K562 (cell line): Measurements from ENCODE around the gene POLL. TPM values are rescaled to one million over a fixed set of nuclear protein-coding genes. Genes with fewer than 3 reads are reported as not detected.

Source experiments
- CBFB ChIP-seq: sonication (generic); formaldehyde crosslinking; IDR thresholded peaks from 2 replicates; pipeline ENCODE4 v1.4.0; 2020; ENCODE audit warnings: mild to moderate bottlenecking, missing genetic modification reagents
- CLOCK ChIP-seq: fragments of 250-450 bp; sonication (Bioruptor Pico); IDR thresholded peaks from 2 replicates; pipeline ENCODE4 v1.4.0; 2020; ENCODE audit warnings: mild to moderate bottlenecking, moderate library complexity, borderline replicate concordance
- E2F3 ChIP-seq: fragments of 250-450 bp; sonication (Bioruptor Pico); IDR thresholded peaks from 2 replicates; pipeline ENCODE4 v1.4.0; 2020; ENCODE audit warnings: mild to moderate bottlenecking
- GTF2A2 ChIP-seq: IDR thresholded peaks from 2 replicates; pipeline ENCODE4 v1.6.1; 2016; ENCODE audit warnings: mild to moderate bottlenecking, missing genetic modification characterization, missing compliant biosample characterization
- HDAC8 ChIP-seq: fragments of 450-650 bp; IDR thresholded peaks from 2 replicates; pipeline ENCODE4 v1.6.1; 2016; ENCODE audit warnings: mild to moderate bottlenecking, missing genetic modification characterization, moderate library complexity, missing compliant biosample characterization
- HIVEP1 ChIP-seq: fragments of 250-450 bp; sonication (Bioruptor Pico); IDR thresholded peaks from 2 replicates; pipeline ENCODE4 v1.4.0; 2020; ENCODE audit warnings: mild to moderate bottlenecking
- JUNB ChIP-seq: fragments of 450-650 bp; formaldehyde crosslinking; conservative IDR thresholded peaks from 2 replicates; pipeline ENCODE4 v1.4.0; 2020; ENCODE audit warnings: mild to moderate bottlenecking
- KHSRP ChIP-seq: fragments of 450-650 bp; IDR thresholded peaks from 2 replicates; pipeline ENCODE4 v1.6.1; 2017
- MYBL2 ChIP-seq, 2 experiments: fragments of 450-650 bp in 1 of 2; sonication (generic) in 1 of 2; formaldehyde crosslinking in 1 of 2; IDR thresholded peaks; 2 replicates each; pipeline versions ENCODE4 v1.6.1 to v1.8.1; 2017 to 2022; ENCODE audit warnings: borderline replicate concordance in 1 of 2, inconsistent platforms in 1 of 2, low read depth in 1 of 2, mild to moderate bottlenecking in 1 of 2, missing genetic modification reagents in 1 of 2, moderate library complexity in 1 of 2
- NONO ChIP-seq, 2 experiments: fragments of 200-400 bp in 1 of 2; fragments of 450-650 bp in 1 of 2; formaldehyde crosslinking in 1 of 2; IDR thresholded peaks; 2 replicates each; pipeline ENCODE4 v1.6.1; 2017; ENCODE audit warnings: low read depth in 2 of 2, mild to moderate bottlenecking in 2 of 2, moderate library complexity in 2 of 2, low read length in 1 of 2
- RAD51 ChIP-seq: fragments of 450-650 bp; IDR thresholded peaks from 2 replicates; pipeline ENCODE4 v1.7.1; 2016; ENCODE audit warnings: low read depth, mild to moderate bottlenecking, borderline replicate concordance
- SRSF1 ChIP-seq: fragments of 200-400 bp; formaldehyde crosslinking; IDR thresholded peaks from 2 replicates; pipeline ENCODE4 v1.6.1; 2017; ENCODE audit warnings: mild to moderate bottlenecking, low read depth, low read length, moderate library complexity
- SRSF7 ChIP-seq: fragments of 200-400 bp; formaldehyde crosslinking; optimal IDR thresholded peaks from 2 replicates; pipeline ENCODE3; 2017; ENCODE audit warnings: mild to moderate bottlenecking, low read depth, low read length
- STAT5B ChIP-seq: fragments of 250-450 bp; sonication (Bioruptor Pico); IDR thresholded peaks from 2 replicates; pipeline ENCODE4 v1.8.0; 2021; ENCODE audit warnings: mild to moderate bottlenecking, inconsistent platforms
- TRIM24 ChIP-seq, 2 experiments: fragments of 450-650 bp; IDR thresholded peaks; 2 replicates each; pipeline ENCODE4 v1.6.1; 2016
- ZFP30 ChIP-seq: fragments of 250-450 bp; sonication (Bioruptor Pico); IDR thresholded peaks from 2 replicates; pipeline ENCODE4 v1.8.0; 2022; ENCODE audit warnings: moderate library complexity, mild to moderate bottlenecking, inconsistent platforms, borderline replicate concordance
- ZNF384 ChIP-seq: IDR thresholded peaks from 2 replicates; pipeline ENCODE4 v1.6.1; 2012; ENCODE audit warnings: low read depth, low read length, improper control_type of control experiment
- ZNF512 ChIP-seq: IDR thresholded peaks from 2 replicates; pipeline ENCODE4 v1.6.1; 2016; ENCODE audit warnings: missing genetic modification characterization, missing compliant biosample characterization
- ZNF589 ChIP-seq: fragments of 200-800 bp; sonication (Bioruptor generic); IDR thresholded peaks from 2 replicates; pipeline ENCODE4 v1.6.1; 2016; ENCODE audit warnings: low read depth, missing genetic modification characterization, missing compliant biosample characterization
- ZNF592 ChIP-seq: fragments of 450-650 bp; IDR thresholded peaks from 2 replicates; pipeline ENCODE4 v1.6.1; 2017; ENCODE audit warnings: antibody characterized with exemption, mild to moderate bottlenecking
- ZNF76 ChIP-seq: fragments of 250-450 bp; sonication (Bioruptor Pico); IDR thresholded peaks from 2 replicates; pipeline ENCODE4 v1.4.0; 2020; ENCODE audit warnings: mild to moderate bottlenecking, moderate library complexity, borderline replicate concordance
- polyA plus RNA-seq, 8 experiments: library from polyadenylated mRNA; depleted of rRNA in 4 of 8; stranded (reverse) in 5 of 8; unstranded in 3 of 8; fragments of >200 nt; fragmentation: Nextera tagmentation in 2 of 8; fragmentation: Illumina TruSeq in 1 of 8; extraction: Ambion mirVana in 2 of 8; extraction: Trizol in 1 of 8; gene quantifications; 2 replicates each; pipeline versions ENCODE4 v1.2.1 to v1.2.3, GENCODE V29; 2011 to 2014; ENCODE audit warnings: inconsistent platforms in 1 of 8, missing spikeins in 1 of 8
- total RNA-seq, 7 experiments: library from RNA; depleted of rRNA in 6 of 7; stranded (reverse); fragments of >200 nt in 6 of 7; fragmentation: Illumina TruSeq in 2 of 7; extraction: Trizol in 2 of 7; gene quantifications; 2 replicates each; pipeline versions ENCODE4 v1.2.1 to v1.2.3, GENCODE V29; 2011 to 2021; ENCODE audit warnings: low replicate concordance in 1 of 7

The POLL gene
- total and polyA plus RNA-seq, 9 of the 15 experiments (the other 6 are each of a cell fraction or from before 2014, with no cell fraction given): 1.2 to 18.7 (median 10.9) TPM

DNA sequence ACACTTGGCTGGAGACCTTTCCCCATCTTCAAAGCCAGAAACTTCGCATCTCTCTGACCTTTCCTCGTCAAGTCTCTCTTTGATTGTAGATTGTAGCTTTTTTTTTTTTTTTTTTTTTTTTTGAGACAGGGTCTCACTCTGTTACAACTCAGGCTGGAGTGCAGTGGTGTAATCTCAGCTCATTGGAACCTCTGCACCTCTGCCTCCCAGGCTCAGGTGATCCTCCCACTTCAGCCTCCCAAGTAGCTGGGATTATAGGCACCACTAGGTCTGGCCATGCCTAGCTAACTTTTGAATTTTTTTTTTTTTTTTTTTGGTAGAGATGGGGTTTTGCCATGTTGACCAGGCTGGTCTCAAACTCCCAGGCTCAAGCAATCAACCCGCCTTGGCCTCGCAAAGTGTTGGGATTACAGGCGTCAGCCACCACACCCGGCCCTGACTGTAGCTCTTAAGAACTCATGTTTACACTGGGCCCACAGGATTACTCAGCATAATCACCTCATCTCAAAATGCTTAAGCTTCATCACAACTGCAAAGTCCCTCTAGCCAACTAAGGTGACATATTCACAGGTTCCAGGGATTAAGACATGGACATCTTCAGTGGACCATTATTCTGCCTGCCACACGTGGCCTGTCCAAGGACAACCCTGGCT lies 11.7 kb downstream of the POLL start (continued):
- TF ChIP-seq ZNF76 (CRISPR knock-in tag) (no peak), ZNF592 (peak; percentile 57; the same call in 1 of the 2 replicates), NONO (IDR thresholded peaks at IDR 0.05; ENCODE audit: low read depth in 2 of 2, low read length in 1 of 2) (no peak), ZNF512 (tag) (no peak), E2F3 (no peak), SRSF1 (no peak), ZNF384 (0 out of 2 replicates have a peak, but pooled peaks have one; percentile 39), ZNF589 (CRISPR knock-in tag) (no peak), SRSF7 (no peak), CLOCK (CRISPR knock-in tag) (no peak), JUNB (no peak), GTF2A2 (tag) (no peak), HIVEP1 (no peak), KHSRP (no peak), STAT5B (CRISPR knock-in tag) (no peak), HDAC8 (tag) (no peak), TRIM24 (IDR thresholded peaks at IDR 0.05) (no peak), RAD51 (no peak), MYBL2 (IDR thresholded peaks at IDR 0.05; ENCODE audit: low read depth) (no peak), MYBL2 (CRISPR knock-in tag; IDR thresholded peaks at IDR 0.05; ENCODE audit: borderline replicate concordance) (no peak), CBFB (CRISPR knock-in tag) (no peak), ZFP30 (CRISPR knock-in tag) (no peak)
